Measurements from ENCODE around the gene ATL3.

GRCh38 chr11:63698976-63699733, 28.0 kb upstream of the ATL3 start:
- TF ChIP-seq CTCF (conservative IDR thresholded peaks at IDR 0.05; ENCODE audit: low read depth, low read length) (no peak), CEBPB (IDR thresholded peaks at IDR 0.05; ENCODE audit: low read depth, low read length) (no peak), RFX5 (IDR thresholded peaks at IDR 0.05; ENCODE audit: low read depth, low read length) (no peak), POLR2A (IDR thresholded peaks at IDR 0.05; ENCODE audit: low read depth, low read length) (no peak), MXI1 (IDR thresholded peaks at IDR 0.05; ENCODE audit: borderline replicate concordance, low read depth, low read length) (no peak), MAFK (IDR thresholded peaks at IDR 0.05; ENCODE audit: low read depth, low read length) (no peak), SMC3 (IDR thresholded peaks at IDR 0.05; ENCODE audit: low read depth, low read length) (no peak), FOS (IDR thresholded peaks at IDR 0.05; ENCODE audit: low read depth, low read length) (no peak), BHLHE40 (IDR thresholded peaks at IDR 0.05; ENCODE audit: low read depth, low read length) (no peak), RAD21 (IDR thresholded peaks at IDR 0.05; ENCODE audit: low read length) (no peak), CHD1 (IDR thresholded peaks at IDR 0.05; ENCODE audit: low read depth, low read length) (no peak), USF2 (IDR thresholded peaks at IDR 0.05; ENCODE audit: low read depth, low read length) (no peak)
